Prostate gland (tissue), 2 donors: ENCODE results near the gene FAM171A2. TPM values are rescaled to one million over a fixed set of nuclear protein-coding genes. Genes with fewer than 3 reads are reported as not detected.
A peak's percentile ranks its signal among the peaks of the same experiment; 100 is the strongest.
"Not testable (repeated sequence)": the region's sequence is repeated elsewhere in the genome, so short reads cannot be mapped to it uniquely, and the experiment has no call there.

Source experiments
- DNase-seq: peaks from one replicate; pipeline ENCODE4 v3.0.0-alpha.2; 2019; ENCODE audit warnings: low spot score
- H3K27ac ChIP-seq, 2 donors: fragments of 200-600 bp; sonication (generic); 2 replicates each; pipeline ENCODE4 v1.5.1; 2017 to 2019
- H3K27me3 ChIP-seq: fragments of 200-600 bp; sonication (generic); replicated peaks from 2 replicates; pipeline ENCODE4 v1.5.1; 2019; ENCODE audit not compliant: insufficient read depth
- H3K36me3 ChIP-seq, 2 donors: fragments of 200-600 bp; sonication (generic); 1 replicate in 1 of 2; 2 replicates in 1 of 2; pipeline versions ENCODE4 v1.5.1 to v1.8.1; 2017 to 2019
- H3K4me1 ChIP-seq: fragments of 200-600 bp; sonication (generic); replicated peaks from 2 replicates; pipeline ENCODE4 v1.5.1; 2019
- H3K4me3 ChIP-seq, 2 donors: fragments of 200-600 bp; sonication (generic); 2 replicates each; pipeline ENCODE4 v1.5.1; 2017 to 2019
- H3K9me3 ChIP-seq: fragments of 200-600 bp; sonication (generic); 2 replicates; pipeline ENCODE4 v1.5.1; 2017
- CTCF ChIP-seq, 4 experiments: fragments of 200-600 bp in 2 of 4; fragments of 450-650 bp in 2 of 4; sonication (generic) in 2 of 4; IDR thresholded peaks; 1 replicate in 3 of 4; 2 replicates in 1 of 4; pipeline ENCODE4 v1.5.1; 2016 to 2019; ENCODE audit warnings: antibody characterized with exemption in 4 of 4, mild to moderate bottlenecking in 2 of 4, moderate library complexity in 2 of 4
- POLR2A ChIP-seq: fragments of 450-650 bp; IDR thresholded peaks from one replicate; pipeline ENCODE4 v1.6.1; 2016; ENCODE audit warnings: antibody characterized with exemption, mild to moderate bottlenecking
- POLR2AphosphoS5 ChIP-seq: sonication (generic); formaldehyde crosslinking; IDR thresholded peaks from one replicate; pipeline ENCODE4 v1.6.1; 2017; ENCODE audit warnings: antibody characterized with exemption
- WGBS: methylation state at CpG from one replicate; pipeline ENCODE4 v1.1.5; 2018; 5-methylcytosine and 5-hydroxymethylcytosine counted together
- intact Hi-C: fragments of 100-400 bp; cut with DNase I; formaldehyde crosslinking; loops from one replicate; pipeline ENCODE4 v1.14.2; 2022
- total RNA-seq, 2 donors: library from RNA; depleted of rRNA; stranded (reverse); fragments of >200 nt; gene quantifications; one replicate each; pipeline ENCODE4 v1.1.0, GENCODE V29; 2016

FAM171A2 gene
- total RNA-seq, 2 donors from 2014 or later = 1.8 to 6.1 TPM

GRCh38 chr17:44348988-44349364 lies 14.7 kb downstream of the FAM171A2 start:
- peaks cover 5 to 10% of the 10 kb centered on the region in 2 donors for H3K36me3 ChIP-seq
- H3K27ac ChIP-seq = no peak overlapping the region
- intact Hi-C loops = loop anchor here (5.0 kb wide), 1 partner anchor 137 kb away; no protein-coding TSS in a partner anchor
- H3K27me3 ChIP-seq = no peaks in the 10 kb centered on the region
- H3K4me3 ChIP-seq = no peak overlapping the region
- no peak for DNase-seq
- H3K9me3 ChIP-seq = no peaks in the 10 kb centered on the region
- 70% methylated on average over 4 of the region's 6 CpGs for WGBS
- TF ChIP-seq CTCF (IDR thresholded peaks at IDR 0.05) (no peak), POLR2A (no peak), POLR2AphosphoS5 (no peak)
- H3K4me1 ChIP-seq = no peaks in the 10 kb centered on the region

DNA sequence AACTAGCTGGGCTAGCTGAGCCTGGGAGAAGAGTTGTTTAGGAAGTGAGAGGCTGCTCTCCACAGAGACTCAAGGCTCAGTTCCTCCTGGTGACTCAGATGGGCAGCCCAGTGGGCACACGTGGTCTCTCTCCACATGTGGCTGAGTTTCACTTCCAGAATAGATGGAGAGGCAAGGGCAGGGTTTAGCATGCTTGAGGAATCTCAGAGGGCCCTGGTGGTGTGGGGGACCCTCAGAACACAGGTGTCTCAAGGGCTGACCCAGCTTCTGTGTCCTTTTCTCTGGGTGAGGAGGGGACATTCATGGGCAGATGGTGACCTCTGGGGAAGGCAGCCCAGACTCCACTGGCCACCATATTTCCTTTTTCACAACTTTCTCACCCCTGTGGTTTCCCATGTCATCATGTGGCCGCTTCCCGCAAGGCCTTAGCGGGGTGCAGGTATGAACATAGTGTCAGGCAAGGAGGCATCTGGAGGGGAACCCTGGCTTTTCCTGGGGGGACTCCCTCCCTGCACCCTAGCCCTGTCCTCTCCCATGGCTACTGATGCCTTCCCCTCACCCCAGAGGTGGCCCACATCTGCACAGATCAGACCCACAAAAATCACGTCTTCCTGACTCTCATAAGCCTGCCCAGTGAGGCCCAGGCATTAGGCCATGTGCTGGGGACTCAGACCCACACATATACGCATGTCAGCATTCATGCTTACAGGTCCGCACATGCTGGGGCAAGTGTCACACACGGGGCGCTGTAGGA lies 15.2 kb downstream of the FAM171A2 start:
- peak; percentile 47 for DNase-seq
- Histone ChIP-seq H3K9me3 (no peaks in the 10 kb centered on the region), H3K4me3 (no peak overlapping the region), H3K27me3 (no peaks in the 10 kb centered on the region), H3K27ac (no peak overlapping the region), H3K4me1 (no peaks in the 10 kb centered on the region), H3K36me3 (peaks cover 5 to 10% of the 10 kb centered on the region in 2 donors)
- peak; percentile 15 for TF ChIP-seq POLR2AphosphoS5
- no peak for TF ChIP-seq CTCF (IDR thresholded peaks at IDR 0.05)
- 49% methylated on average over 9 of the region's 9 CpGs for WGBS
- intact Hi-C loops = loop anchor here (5.0 kb wide), 1 partner anchor 136 kb away; no protein-coding TSS in a partner anchor

DNA sequence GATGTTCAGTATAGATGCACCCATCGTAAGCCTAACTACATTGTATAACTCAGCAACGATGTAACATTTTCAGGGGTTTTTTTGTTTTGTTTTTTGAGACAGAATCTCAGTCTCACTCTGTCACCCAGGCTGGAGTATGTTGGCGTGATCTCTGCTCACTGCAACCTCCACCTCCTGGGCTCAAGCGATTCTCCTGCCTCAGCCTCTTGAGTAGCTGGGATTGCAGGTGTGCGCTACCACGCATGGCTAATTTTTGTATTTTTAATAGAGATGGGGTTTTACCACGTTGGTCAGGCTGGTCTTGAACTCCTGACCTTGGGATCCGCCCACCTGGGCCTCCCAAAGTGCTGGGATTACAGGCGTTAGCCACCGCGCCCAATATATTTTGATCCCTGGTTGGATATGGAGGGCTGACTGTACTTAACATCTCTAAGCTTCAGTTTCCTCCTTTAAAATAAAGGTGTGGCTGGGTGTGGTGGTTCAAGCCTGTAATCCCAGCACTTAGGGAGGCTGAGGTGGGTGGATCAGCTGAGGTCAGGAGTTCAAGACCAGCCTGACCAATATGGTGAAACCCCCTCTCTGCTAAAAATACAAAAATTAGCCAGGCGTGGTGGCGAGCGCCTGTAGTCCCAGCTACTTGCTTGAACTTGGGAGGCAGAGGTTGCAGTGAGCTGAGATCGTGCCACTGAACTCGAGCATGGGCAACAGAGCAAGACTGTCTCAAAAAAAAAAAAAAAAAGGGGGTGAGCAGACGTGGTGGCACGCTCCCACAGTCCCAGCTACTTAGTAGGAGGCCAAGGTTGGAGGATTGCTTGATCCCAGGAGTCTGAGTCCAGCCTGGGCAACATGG lies 16.2 kb downstream of the FAM171A2 start:
- not testable (repeated sequence) for H3K4me1 ChIP-seq, H3K9me3 ChIP-seq, DNase-seq, H3K27me3 ChIP-seq, H3K4me3 ChIP-seq, H3K27ac ChIP-seq
- H3K36me3 ChIP-seq = peaks cover 5 to 10% of the 10 kb centered on the region in 2 donors
- WGBS = 85% methylated on average over 18 of the region's 18 CpGs
- intact Hi-C loops = loop anchor here (5.0 kb wide), 1 partner anchor 135 kb away; no protein-coding TSS in a partner anchor

DNA sequence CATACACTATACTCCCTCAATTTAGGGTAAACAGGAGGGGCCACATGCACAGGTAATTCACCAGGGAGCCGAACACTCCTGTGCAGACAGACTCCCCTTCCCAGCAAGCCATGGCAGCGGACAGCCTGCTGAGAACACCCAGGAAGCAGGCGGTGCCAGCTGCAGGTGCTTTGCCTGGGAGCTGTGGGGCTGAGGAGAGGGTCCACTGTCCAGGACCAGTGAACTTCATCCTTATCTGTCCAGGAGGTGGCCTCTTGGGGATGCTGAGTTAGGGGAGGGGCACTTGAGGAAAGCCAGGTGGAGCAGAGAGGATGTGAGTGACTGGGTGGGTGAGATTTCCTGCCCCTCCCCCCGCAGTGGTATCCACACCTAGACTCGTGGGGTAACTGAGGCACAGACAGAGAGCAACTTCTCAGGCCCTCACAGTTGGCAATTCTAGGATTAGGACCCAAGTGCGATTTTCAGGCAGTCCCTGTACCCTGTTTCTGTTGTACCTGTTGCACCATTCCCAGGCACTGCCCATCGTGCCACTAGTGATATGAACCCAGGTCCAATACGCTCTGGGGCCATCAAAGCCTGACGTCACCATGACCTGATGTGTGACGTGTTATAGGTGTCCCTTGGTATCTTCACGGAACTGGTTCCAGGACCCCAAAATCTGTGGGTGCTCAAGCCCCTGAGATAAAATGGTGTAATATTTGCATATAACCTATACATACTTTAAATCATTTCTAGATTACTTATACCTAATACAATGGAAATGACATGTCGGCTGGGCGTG lies 17.4 kb downstream of the FAM171A2 start:
- TF ChIP-seq POLR2A (no peak), CTCF (IDR thresholded peaks at IDR 0.05) (no peak), POLR2AphosphoS5 (no peak)
- intact Hi-C loops = loop anchor here (5.0 kb wide), 1 partner anchor 134 kb away; no protein-coding TSS in a partner anchor
- WGBS = 70% methylated on average over 13 of the region's 13 CpGs
- Histone ChIP-seq H3K36me3 (peaks cover under 1 to 4% of the 10 kb centered on the region in 2 donors), H3K9me3 (no peaks in the 10 kb centered on the region), H3K4me1 (no peaks in the 10 kb centered on the region), H3K27me3 (no peaks in the 10 kb centered on the region), H3K27ac (peak overlapping the region; percentile 79 to 84), H3K4me3 (peak overlapping the region; percentile 76 to 78)
- DNase-seq = no peak
